HG03095 (cell line): ENCODE data around the gene RFX4.

Experiments
- ATAC-seq: cut with Tn5 transposase; IDR thresholded peaks from one replicate; pipeline ENCODE4 v1.9.1; 2021; ENCODE audit warnings: moderate library complexity; ENCODE audit not compliant: unreplicated experiment

The RFX4 gene

GRCh38 chr12:106791531-106791930 is 208.7 kb downstream of the RFX4 start:
- ATAC-seq: no peak

- ATAC-seq: no peak
Observed at GRCh38 chr12:106794369-106794768, 211.6 kb downstream of the RFX4 start.

GRCh38 chr12:106801167-106801708 is 218.4 kb downstream of the RFX4 start:
- ATAC-seq: no peak

- no peak for ATAC-seq
Observed at GRCh38 chr12:106801830-106802533, 219.2 kb downstream of the RFX4 start.

GRCh38 chr12:106804668-106805067 is 221.9 kb downstream of the RFX4 start:
- no peak for ATAC-seq
